WTC11 (cell line): ENCODE measurements around the gene TDRD9.

Source experiments
- CTCF ChIP-seq: fragments of 200-600 bp; IDR thresholded peaks from 2 replicates; pipeline ENCODE4 v1.8.0; 2022; ENCODE audit warnings: antibody characterized with exemption
- E2F5 ChIP-seq: sonication (generic); formaldehyde crosslinking; IDR thresholded peaks from 2 replicates; pipeline ENCODE4 v1.8.1; 2022; ENCODE audit warnings: mild to moderate bottlenecking, moderate library complexity, missing genetic modification reagents
- ELF4 ChIP-seq: sonication (generic); formaldehyde crosslinking; IDR thresholded peaks from 2 replicates; pipeline ENCODE4 v1.8.1; 2022; ENCODE audit warnings: low read depth, mild to moderate bottlenecking, moderate library complexity, missing genetic modification reagents
- GABPB1 ChIP-seq: sonication (generic); formaldehyde crosslinking; IDR thresholded peaks from 2 replicates; pipeline ENCODE4 v1.8.1; 2023; ENCODE audit warnings: mild to moderate bottlenecking, missing genetic modification reagents
- GRHL2 ChIP-seq: fragments of 250-450 bp; sonication (Bioruptor Pico); IDR thresholded peaks from 2 replicates; pipeline ENCODE4 v1.8.0; 2022; ENCODE audit warnings: mild to moderate bottlenecking, moderate library complexity; ENCODE audit not compliant: insufficient replicate concordance, severe bottlenecking
- IRF2 ChIP-seq: sonication (generic); formaldehyde crosslinking; IDR thresholded peaks from 2 replicates; pipeline ENCODE4 v1.8.0; 2022; ENCODE audit warnings: low read depth, missing genetic modification reagents, borderline replicate concordance
- NFYB ChIP-seq: sonication (generic); formaldehyde crosslinking; conservative IDR thresholded peaks from 2 replicates; pipeline ENCODE4 v1.8.0; 2022; ENCODE audit warnings: low read depth, missing genetic modification reagents
- USF2 ChIP-seq: sonication (generic); formaldehyde crosslinking; IDR thresholded peaks from 2 replicates; pipeline ENCODE4 v1.8.1; 2023; ENCODE audit warnings: mild to moderate bottlenecking, missing genetic modification reagents, moderate library complexity
- ZBTB21 ChIP-seq: sonication (generic); formaldehyde crosslinking; IDR thresholded peaks from 2 replicates; pipeline ENCODE4 v1.8.1; 2023; ENCODE audit warnings: mild to moderate bottlenecking, missing genetic modification reagents, borderline replicate concordance
- ZSCAN18 ChIP-seq: fragments of 250-450 bp; sonication (Bioruptor Pico); IDR thresholded peaks from 2 replicates; pipeline ENCODE4 v2.1.2; 2022; ENCODE audit warnings: mild to moderate bottlenecking, moderate library complexity

- TF ChIP-seq IRF2 (CRISPR knock-in tag) (no peak), NFYB (CRISPR knock-in tag) (no peak), ZBTB21 (CRISPR knock-in tag) (no peak), GABPB1 (CRISPR knock-in tag) (no peak), CTCF (no peak), ELF4 (CRISPR knock-in tag) (no peak), GRHL2 (CRISPR knock-in tag) (no peak), ZSCAN18 (no peak), USF2 (CRISPR knock-in tag) (no peak), E2F5 (CRISPR knock-in tag) (no peak)
Observed at GRCh38 chr14:104019029-104019428, 90.8 kb downstream of the TDRD9 start.
